Measurements from ENCODE around the gene ANTKMT.
A peak's percentile ranks its signal among the peaks of the same experiment; 100 is the strongest.
"Not testable (repeated sequence)": the region's sequence is repeated elsewhere in the genome, so short reads cannot be mapped to it uniquely, and the experiment has no call there.

The ANTKMT gene

DNA sequence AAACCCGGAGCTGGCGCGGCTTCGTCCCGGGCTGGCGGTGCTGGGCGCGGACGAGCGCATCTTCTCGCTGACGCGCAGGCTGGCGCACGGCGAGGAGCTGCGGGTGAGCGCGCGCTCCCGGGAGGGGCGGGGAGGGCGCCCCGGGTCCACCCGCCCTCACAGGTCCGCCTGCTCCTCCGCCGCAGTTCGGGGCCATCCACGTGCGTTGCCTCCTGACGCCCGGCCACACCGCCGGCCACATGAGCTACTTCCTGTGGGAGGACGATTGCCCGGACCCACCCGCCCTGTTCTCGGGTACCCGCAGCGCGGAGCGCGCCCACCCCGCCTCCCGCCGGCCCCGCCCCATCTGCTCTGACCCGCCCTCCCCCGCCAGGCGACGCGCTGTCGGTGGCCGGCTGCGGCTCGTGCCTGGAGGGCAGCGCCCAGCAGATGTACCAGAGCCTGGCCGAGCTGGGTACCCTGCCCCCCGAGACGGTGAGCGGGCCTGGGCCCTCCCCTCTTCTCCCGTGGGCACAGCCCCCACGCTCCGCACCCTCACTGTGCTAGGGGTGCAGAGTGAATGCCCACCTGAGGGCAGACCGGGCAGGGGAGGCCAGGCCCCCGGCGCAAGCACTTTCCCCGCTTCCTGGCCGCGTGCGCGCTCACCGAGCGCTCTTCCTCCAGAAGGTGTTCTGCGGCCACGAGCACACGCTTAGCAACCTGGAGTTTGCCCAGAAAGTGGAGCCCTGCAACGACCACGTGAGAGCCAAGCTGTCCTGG, 7.4 kb downstream of the ANTKMT start:
- peak; percentile 59 for DNase-seq (ENCODE audit: low read depth)

GRCh38 chr16:728890-729744, 8.2 kb downstream of the ANTKMT start:
- no peak for DNase-seq (ENCODE audit: low read depth)

DNA sequence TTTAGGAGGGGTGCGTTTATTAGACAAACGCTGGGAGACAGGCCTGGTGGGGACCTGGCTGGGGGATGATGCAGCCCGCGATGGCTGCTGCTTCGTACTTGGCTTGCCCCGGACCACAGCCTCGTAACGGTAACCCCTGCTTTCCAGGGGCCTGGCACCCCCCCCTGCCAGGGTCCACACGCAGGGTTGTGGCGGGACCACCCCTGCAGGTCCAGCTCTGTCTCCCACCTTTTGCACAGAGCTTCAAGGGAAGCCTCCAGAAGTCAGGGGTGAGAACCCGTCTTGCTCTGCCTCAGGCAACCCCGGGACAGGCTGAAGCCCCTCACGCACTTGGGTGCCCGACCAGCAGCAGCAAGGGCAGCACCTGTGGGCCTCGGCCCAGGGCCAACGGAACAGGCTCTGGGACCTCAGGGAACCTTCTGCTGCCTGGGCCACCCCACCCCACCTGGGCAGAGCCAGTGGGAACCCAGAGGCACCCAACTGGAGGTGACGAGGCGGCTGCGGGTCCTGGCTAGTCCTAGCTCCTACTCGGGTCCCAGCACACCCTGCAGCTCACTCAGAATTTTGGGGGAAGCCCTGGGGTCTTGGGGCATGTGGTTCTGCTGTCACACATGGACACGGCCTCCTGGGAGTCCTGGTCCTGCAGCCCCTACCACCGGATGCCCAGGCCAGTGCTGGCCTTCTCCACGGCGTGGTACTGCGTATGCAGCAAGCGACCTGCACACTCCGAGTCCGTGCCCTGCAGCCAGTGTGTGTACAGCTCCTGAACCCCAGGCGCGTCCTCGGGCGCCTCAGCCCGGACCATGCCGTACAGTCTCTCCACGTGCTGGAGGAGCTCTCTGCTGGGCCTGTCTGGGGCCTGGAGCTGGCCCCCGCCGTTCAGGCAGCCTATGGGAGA, 9.1 kb downstream of the ANTKMT start:
- DNase-seq (ENCODE audit: low read depth): no peak

GRCh38 chr16:730666-731509, 9.9 kb downstream of the ANTKMT start:
- no peak for DNase-seq (ENCODE audit: low read depth)

DNA sequence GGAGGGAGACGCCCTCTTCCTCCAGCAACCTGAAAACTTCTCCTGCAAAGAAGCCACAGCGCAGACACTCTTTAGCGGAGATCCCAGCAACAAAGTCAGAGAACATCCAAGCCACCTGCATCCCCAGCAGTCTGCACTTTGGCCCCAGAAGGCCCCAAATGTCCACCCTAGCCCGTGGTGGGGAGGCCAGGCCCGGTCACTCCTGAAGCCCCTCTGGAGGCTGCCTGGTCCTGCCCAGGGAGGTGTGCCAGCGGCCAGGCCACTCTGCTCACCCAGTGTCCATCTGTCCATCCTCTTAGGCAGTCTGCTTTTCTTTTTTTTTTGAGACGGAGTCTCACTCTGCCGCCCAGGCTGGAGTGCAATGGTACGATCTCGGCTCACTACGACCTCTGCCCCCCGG, 11.4 kb downstream of the ANTKMT start:
- DNase-seq (ENCODE audit: low read depth): no peak

- DNase-seq (ENCODE audit: low read depth): no peak
These were observed 12.0 kb downstream of the ANTKMT start for GRCh38 chr16:732936-733335.

GRCh38 chr16:733382-734207, 12.6 kb downstream of the ANTKMT start:
- DNase-seq (ENCODE audit: low read depth): no peak

DNA sequence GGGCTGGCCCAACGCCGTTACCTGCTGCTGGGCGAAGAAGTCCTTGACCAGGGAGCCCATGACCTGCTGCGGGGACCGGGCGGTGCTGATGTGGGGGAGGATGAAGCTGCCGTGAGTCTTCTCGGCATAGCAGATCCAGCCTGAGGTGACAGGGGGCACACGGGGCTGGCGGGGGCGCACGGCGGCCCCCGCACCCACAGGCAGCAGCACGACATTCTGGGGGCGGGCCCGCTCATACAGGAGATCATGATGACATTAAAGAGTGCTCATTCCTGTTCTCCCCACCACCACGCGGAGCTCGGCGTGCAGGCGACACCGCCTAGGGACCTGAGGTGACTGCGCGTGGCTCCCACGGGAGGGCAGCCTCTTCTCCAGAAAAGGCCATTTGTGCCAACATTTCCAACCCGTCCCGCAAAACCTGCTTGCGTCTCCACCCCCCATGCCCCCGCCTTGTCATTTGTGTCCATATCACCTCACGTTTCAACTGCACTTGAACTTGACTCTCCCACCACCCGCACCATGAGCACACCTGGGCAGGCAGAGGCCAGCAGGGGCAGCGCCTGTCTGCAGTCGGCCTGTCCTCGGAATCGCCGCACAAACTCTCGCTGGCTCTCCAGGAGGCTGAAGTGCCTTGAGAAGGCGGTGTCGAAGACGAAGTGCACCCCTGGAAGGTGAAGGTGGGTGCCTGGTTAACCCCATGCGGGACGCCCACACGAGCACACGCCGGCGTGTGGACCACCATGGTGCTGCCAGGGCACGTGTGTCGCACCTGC, 13.4 kb downstream of the ANTKMT start:
- no peak for DNase-seq (ENCODE audit: low read depth)

DNA sequence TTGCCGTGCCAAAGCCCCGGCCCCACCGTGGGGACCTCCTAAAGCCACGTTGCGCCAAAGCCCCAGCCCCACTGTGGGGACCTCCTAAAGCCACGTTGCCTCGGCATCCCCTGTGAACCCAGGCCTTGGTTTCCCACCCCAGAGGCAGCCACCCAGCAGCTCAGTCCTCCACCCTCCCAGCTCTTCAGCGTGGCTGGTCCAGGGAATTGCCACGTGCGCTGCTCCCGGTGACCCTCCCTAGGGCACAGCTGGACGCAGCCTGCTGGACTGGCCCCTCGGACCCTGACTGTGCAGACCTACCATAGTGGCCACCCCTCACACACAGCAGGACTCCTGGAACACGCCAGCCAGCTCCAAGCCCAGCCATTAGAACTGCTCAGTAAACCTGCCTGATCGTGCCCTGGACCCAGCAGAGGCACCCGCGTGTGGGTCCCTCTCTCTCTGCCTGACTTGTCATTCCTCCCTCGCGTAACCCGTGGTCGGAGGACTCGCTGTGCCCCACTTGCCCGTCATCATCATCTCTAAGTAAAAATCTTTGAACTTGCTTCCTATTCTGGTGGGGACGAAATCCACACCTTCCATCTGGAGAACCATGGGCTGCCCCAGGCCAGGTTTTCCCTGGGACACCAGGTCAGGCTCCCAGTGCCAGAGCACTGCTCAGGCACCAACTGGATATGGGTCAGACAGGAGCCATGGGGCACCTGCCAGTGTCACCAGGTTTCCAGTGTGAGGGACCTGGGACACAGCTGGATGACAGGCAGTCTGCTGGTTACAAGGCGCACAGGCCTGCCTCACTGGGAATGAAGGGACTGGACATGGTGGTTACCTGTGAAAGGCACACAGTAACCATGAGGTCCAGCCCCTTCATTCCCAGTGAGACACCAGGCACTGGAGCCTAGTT, 14.3 kb downstream of the ANTKMT start:
- no peak for DNase-seq (ENCODE audit: low read depth)

GRCh38 chr16:735982-736453, 15.1 kb downstream of the ANTKMT start:
- no peak for DNase-seq (ENCODE audit: low read depth)

DNA sequence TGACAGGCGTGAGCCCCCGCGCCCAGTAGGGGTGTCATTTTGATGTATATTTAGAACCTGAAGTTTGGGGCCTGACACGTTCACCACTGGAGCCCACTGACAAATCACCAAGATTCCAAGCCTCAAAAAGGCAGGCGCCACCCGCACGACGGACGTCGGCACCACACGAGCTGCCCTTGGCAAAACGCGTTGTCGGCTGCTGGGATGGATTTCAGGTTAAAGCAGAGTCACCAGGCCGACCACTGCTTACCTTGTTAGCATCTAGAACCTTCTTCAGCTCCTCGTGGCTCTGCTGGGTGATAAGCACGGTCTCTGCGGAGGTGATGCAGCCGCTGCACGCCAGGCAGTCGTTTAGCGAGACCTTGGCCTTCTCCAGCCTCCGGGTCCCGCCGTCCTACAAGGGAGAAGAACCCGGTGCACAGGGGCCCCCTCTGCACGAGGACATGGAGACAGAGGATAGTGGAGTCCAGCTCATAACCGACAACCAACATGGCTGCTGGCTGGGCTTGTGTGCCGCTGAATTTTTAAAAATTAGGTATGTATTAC, 16.1 kb downstream of the ANTKMT start:
- no peak for DNase-seq (ENCODE audit: low read depth)

DNA sequence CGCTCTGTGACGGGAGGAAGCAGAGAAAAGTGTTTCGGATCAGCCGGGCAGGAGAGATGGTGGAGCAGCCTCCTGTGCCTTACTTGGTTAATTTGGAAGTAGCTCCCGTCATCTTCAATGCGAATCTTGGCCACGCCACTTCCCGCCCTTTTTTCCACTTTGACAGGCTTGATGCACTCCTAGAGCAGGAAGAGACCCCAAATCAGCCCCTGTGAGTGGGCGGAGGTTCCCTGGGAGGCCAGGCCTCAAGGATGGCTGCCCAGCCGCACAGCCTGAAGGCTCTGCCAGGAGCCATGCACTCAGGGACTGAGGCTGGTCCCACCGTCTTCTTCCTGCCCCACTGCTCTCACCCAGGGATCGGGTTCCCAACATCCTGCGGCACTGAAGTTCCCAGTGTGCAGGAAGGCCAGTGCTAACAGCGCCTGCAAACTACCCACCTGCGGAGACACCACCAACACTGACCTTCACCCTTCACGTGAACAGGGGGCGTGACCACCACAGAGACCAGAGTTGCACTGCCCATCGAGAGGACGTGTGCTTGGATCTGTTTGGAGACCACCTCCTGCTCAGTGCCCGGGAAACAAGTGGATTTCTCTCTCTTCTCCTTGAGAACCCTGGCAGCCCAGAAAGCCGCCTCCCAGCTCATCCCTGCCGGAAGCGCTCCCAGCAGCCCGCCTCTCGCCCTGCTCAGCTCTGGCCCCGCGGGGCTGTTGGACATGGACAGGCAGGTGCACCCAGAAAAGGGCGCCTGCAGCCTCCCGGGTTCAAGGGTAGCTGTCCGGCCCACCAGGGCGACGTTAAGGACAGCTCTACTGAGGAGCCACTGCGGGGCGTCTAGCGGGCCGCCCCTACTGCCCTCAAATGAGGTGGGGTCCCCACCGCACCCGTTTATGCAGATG, 18.9 kb downstream of the ANTKMT start:
- no peak for DNase-seq (ENCODE audit: low read depth)

DNA sequence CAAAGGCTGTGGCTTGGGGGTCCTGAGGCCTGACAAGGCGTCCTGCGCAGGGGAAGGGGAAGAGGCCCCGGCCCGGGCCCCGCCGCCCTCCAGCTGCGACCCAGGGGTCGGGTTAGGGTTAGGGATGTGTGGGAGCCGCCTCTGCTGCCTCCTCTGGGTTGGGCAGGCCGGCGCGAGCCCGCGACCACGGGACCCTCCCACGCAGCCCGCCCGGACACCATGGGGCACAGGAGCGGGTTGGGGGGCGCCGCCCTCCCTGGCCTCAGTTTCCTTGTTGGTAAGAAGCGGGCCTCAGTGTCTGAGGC, 19.5 kb downstream of the ANTKMT start:
- no peak for DNase-seq (ENCODE audit: low read depth)

- peak; percentile 86 for DNase-seq (ENCODE audit: low read depth)
These were observed 20.0 kb downstream of the ANTKMT start, which contains the start of gene CIAO3 for GRCh38 chr16:740764-741505. Gene CIAO3 (minus strand): TSS chr16:740997. CDS start chr16:740985, 12 bp downstream.

DNA sequence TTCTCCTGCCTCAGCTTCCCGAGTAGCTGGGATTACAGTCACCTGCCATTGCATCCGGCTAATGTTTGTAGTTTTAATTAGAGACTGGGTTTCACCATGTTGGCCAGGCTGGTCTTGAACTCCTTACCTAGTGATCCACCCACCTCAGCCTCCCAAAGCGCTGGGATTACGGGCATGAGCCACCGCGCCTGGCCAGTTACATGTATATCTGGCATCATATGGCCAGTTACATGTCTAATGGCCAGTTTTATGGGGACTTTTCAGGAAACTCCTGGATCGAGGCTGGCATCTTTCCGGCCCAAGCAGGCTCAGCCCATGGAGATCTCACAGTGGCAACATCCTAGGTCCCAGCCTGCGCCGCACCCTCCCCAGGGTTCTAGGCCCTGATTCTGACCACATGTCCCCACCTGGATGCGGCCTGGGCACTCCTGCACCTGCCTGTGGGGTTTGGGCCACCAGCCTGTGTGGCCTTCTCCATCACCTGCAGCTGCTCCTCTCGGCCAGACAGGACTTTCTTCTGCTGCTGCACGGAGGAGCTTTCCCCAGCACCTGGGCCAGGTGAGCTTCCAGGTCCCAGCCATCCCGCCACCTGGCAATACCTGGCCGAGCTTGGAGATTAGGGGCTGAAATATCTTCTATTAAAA, 21.2 kb downstream of the ANTKMT start:
- DNase-seq (ENCODE audit: low read depth): no peak

- not testable (repeated sequence) for DNase-seq (ENCODE audit: low read depth)
These were observed 21.9 kb downstream of the ANTKMT start for GRCh38 chr16:742894-743293.

Data from T follicular helper cell (primary cell).